NT2/D1 (cell line): ENCODE data around the gene KRT25.

Experiments
- SUZ12 ChIP-seq: IDR thresholded peaks from 2 replicates; pipeline ENCODE4 v1.6.1; 2011; ENCODE audit not compliant: insufficient read length, insufficient read depth; ENCODE audit errors: extremely low read depth
- ZNF274 ChIP-seq: IDR thresholded peaks from 2 replicates; pipeline ENCODE4 v1.6.1; 2011; ENCODE audit warnings: mild to moderate bottlenecking, low read depth, low read length

DNA sequence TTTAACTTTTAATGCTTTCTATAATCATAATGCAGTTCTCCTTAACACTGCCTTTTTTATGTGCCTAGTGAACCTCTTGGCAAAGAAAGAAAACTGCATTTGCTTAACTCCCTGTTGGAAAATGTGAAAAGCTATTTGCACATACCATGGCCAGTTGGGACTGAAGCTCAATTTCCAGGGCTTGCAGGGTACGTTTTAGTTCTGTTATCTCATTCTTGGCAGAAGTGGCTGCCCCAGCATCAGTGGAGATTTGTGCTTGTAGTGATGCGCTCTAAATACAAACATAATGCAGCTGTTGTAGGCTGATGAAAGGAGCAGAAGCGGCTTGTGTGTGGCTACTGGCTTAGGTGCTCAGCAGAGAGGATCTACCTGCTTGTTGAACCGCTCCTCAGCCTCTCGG lies 55.3 kb downstream of the KRT25 start:
- TF ChIP-seq ZNF274 (no peak), SUZ12 (no peak)
